Esophagus muscularis mucosa (tissue), 3 donors: ENCODE results near the gene MAP3K4.

Source experiments
- CTCF ChIP-seq, 3 experiments: fragments of 200-600 bp in 2 of 3; fragments of 450-650 bp in 1 of 3; sonication (generic) in 2 of 3; IDR thresholded peaks; one replicate each; pipeline ENCODE4 v1.5.1; 2017 to 2019; ENCODE audit warnings: antibody characterized with exemption in 3 of 3, mild to moderate bottlenecking in 2 of 3, moderate library complexity in 1 of 3
- POLR2AphosphoS5 ChIP-seq, 2 donors: sonication (generic); formaldehyde crosslinking; IDR thresholded peaks; one replicate each; pipeline ENCODE4 v1.6.1; 2017; ENCODE audit warnings: antibody characterized with exemption in 2 of 2

- no peak for TF ChIP-seq CTCF (IDR thresholded peaks at IDR 0.05)
- TF ChIP-seq POLR2AphosphoS5 (IDR thresholded peaks at IDR 0.05) = no peak
Measured at GRCh38 chr6:161013695-161014094, 22.1 kb downstream of the MAP3K4 start.
